ENCODE data around the gene RNF150. TPM values are rescaled to one million over a fixed set of nuclear protein-coding genes. Genes with fewer than 3 reads are reported as not detected.

The RNF150 gene
- total RNA-seq, 1 donor from 2014 or later = 5.8 TPM

GRCh38 chr4:140925417-140925816, 207.9 kb downstream of the RNF150 start:
- Mint-ChIP-seq H3K4me3 (ENCODE audit: unreplicated experiment) (no peak overlapping the region), H3K27ac (ENCODE audit: unreplicated experiment) (no peak overlapping the region), H3K4me1 (ENCODE audit: unreplicated experiment) (peaks cover 3% of the 10 kb centered on the region), H3K36me3 (ENCODE audit: low read depth, unreplicated experiment) (no peaks in the 10 kb centered on the region), H3K9me3 (ENCODE audit: unreplicated experiment) (peaks cover 4% of the 10 kb centered on the region), H3K27me3 (ENCODE audit: unreplicated experiment) (peaks cover 2% of the 10 kb centered on the region)
- DNase-seq (ENCODE audit: low spot score) = no peak
- TF ChIP-seq CTCF (IDR thresholded peaks at IDR 0.05; ENCODE audit: unreplicated experiment) = no peak

GRCh38 chr4:140924761-140925392, 208.4 kb downstream of the RNF150 start:
- H3K4me1 Mint-ChIP-seq (ENCODE audit: unreplicated experiment) = peaks cover 3% of the 10 kb centered on the region
- DNase-seq (ENCODE audit: low spot score) = no peak
- no peak overlapping the region for H3K4me3 Mint-ChIP-seq (ENCODE audit: unreplicated experiment)
- H3K9me3 Mint-ChIP-seq (ENCODE audit: unreplicated experiment) = peaks cover 4% of the 10 kb centered on the region
- peaks cover 2% of the 10 kb centered on the region for H3K27me3 Mint-ChIP-seq (ENCODE audit: unreplicated experiment)
- no peaks in the 10 kb centered on the region for H3K36me3 Mint-ChIP-seq (ENCODE audit: low read depth, unreplicated experiment)
- no peak overlapping the region for H3K27ac Mint-ChIP-seq (ENCODE audit: unreplicated experiment)
- no peak for TF ChIP-seq CTCF (IDR thresholded peaks at IDR 0.05; ENCODE audit: unreplicated experiment)

- Mint-ChIP-seq H3K27me3 (ENCODE audit: unreplicated experiment) (no peaks in the 10 kb centered on the region), H3K9me3 (ENCODE audit: unreplicated experiment) (no peaks in the 10 kb centered on the region), H3K4me3 (ENCODE audit: unreplicated experiment) (no peak overlapping the region), H3K36me3 (ENCODE audit: low read depth, unreplicated experiment) (no peaks in the 10 kb centered on the region), H3K27ac (ENCODE audit: unreplicated experiment) (no peak overlapping the region), H3K4me1 (ENCODE audit: unreplicated experiment) (peaks cover 17% of the 10 kb centered on the region)
- DNase-seq (ENCODE audit: low spot score) = no peak
- no peak for TF ChIP-seq CTCF (IDR thresholded peaks at IDR 0.05; ENCODE audit: unreplicated experiment)
These were observed 226.0 kb downstream of the RNF150 start for GRCh38 chr4:140906993-140907962.

GRCh38 chr4:140904904-140905303, 228.4 kb downstream of the RNF150 start:
- H3K27me3 Mint-ChIP-seq (ENCODE audit: unreplicated experiment) = no peaks in the 10 kb centered on the region
- H3K27ac Mint-ChIP-seq (ENCODE audit: unreplicated experiment) = no peak overlapping the region
- no peak for TF ChIP-seq CTCF (IDR thresholded peaks at IDR 0.05; ENCODE audit: unreplicated experiment)
- H3K4me3 Mint-ChIP-seq (ENCODE audit: unreplicated experiment) = no peak overlapping the region
- DNase-seq (ENCODE audit: low spot score) = no peak
- peaks cover 17% of the 10 kb centered on the region for H3K4me1 Mint-ChIP-seq (ENCODE audit: unreplicated experiment)
- H3K36me3 Mint-ChIP-seq (ENCODE audit: low read depth, unreplicated experiment) = no peaks in the 10 kb centered on the region
- H3K9me3 Mint-ChIP-seq (ENCODE audit: unreplicated experiment) = no peaks in the 10 kb centered on the region
